Limb (tissue), 2 donors: ENCODE measurements around the gene SPEM3.

Experiments used
- DNase-seq, 2 donors: peaks; one replicate each; pipeline ENCODE4 v3.0.0-alpha.2; 2016; ENCODE audit errors: extremely low spot score in 2 of 2

SPEM3 gene

DNA sequence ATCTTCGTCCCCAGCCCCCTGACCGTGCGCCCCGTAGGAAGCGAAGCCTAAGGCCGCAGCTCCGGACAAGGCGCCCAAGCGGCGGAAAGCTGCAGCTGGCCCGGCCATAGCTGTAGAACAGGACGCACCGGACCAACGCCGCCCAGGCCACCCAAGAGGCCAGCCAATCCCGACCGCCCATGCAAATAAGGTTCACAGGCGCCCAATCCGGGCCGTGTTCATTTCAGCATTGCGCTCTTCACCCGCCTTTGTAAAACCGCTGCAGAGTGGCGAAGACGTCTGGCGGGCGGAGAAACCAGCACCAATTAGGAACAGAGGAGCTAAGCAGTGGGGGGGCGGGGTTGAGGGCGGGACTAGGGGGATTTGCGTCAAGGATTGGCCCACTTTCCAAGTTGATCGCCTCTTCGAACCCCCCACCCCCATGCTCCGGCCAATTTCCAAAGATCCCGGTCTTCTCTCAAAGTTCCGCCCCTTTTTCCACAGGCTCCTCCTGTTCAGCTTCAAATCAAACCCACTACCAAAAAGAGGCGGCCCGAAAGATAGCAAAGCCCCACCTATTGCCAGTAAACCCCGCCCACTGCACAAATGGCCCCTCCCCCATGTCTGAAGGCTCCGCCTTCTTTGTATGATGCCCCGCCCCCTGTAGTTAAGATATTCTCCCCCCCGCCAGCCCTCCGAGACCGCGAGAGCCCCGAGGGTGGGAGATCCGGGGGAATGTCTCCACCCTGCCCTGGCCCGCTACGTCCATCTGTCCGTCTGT is 24.5 kb upstream of the SPEM3 start, which contains the start of gene TMEM256:
TSS of gene TMEM256 (minus strand) at position 121 of the 760 bp plus-strand sequence. CDS start at position 108, 13 bp downstream.
- DNase-seq = peak; percentile 98 to 99

DNA sequence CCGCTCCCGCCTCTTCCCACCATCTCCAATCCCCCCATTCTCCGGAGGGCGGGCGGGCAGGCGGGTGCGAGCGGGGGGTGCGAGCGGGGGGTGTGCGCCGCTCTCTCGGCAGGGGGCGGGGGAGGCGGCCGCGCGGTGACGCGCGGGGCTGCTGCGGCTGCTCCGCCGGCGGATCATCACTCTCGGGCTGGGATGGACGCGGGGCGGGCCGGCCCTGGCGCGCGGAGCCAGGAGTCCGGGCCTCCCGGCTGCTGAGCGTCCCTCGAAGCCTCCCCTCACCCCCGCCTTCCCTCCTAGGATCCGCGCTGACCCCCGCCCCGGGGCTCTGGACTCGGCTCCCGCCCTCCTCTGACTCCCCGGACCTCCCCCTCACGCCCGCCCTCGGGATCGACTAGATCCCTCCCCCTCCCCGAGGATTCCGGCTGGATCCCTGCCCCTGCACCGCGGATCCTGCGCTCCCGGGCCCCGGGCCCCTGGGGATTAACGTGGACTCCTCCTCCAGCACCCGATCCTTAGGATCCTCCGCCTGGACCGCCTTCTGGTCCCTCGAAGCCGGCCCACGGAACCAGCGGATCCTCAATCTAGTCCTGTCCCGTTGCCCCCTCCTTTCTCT is 23.8 kb upstream of the SPEM3 start:
- DNase-seq = peak in 1 of 2 donors; percentile 79

DNA sequence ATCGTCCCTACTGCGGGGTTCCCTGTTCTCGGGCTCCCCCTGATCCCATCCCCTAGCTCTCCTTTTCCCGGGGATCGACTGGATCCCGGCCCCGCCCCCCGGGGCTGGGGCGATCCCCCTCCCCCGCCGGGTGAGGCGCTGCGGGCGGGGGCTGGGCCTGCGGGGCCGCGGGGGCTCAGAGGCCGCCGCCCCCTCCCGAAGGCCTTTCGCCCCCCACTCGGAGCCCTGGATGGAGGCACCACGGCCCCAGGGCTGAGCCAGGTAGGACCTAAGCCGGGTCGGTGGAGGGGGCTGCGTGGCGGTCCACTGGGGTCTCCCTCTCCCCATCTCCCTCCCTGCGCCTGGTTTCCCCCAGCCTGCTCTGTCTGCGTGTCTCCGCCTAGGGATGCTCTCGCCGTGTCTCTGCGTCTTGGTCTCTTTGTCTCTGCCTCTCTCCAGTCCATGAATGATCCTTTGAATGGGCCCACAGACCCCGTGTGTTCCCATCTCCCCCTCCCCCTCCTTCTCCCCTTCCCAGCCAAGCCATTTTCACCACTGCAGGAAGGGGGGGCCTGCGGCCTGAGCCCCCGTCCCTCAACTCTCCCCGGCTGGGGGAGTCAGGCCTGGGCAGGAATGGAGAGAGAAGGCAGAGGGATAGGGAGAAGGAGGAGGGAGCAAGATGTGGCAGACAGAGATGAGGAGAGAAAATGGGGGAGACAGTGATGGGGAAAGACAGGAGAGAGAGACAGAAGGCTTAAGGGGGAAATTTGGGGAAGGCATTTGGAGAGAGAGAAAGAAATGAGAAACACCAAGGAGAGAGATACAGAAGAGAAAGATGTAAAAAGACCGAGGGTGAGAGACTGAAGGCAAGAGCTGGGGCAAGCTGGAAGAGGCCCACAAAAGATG is 23.1 kb upstream of the SPEM3 start:
- peak in 1 of 2 donors; percentile 67 for DNase-seq

DNA sequence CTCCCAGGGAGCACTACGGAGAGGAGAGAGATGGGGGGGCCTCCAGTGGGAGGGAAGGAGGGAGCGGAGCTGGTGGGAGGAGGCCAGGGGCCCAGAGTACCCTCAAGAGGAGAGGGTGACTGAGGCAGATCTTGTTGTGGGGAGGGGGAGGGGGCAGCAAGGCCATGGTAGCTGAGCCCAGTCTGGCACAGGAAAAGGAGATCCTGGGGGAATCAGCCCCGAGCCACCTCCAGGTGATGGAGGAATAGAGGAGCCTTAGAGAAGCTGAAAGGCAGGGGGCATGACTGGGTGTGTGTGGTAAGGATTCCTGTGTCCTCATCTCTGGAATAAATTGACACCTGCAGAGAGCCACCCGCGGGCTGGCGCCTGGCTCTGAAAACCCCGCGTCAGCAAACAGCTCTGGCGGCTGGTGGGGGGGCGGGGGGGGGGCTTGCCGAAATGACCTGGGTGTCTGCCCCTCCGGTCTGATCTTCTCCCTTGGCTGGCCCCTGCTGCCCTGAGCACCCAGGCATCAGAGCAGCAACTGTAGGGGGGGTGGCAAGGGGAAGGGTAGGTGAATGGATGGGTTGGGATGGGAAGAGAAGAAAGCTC is 22.3 kb upstream of the SPEM3 start:
- DNase-seq = no peak

DNA sequence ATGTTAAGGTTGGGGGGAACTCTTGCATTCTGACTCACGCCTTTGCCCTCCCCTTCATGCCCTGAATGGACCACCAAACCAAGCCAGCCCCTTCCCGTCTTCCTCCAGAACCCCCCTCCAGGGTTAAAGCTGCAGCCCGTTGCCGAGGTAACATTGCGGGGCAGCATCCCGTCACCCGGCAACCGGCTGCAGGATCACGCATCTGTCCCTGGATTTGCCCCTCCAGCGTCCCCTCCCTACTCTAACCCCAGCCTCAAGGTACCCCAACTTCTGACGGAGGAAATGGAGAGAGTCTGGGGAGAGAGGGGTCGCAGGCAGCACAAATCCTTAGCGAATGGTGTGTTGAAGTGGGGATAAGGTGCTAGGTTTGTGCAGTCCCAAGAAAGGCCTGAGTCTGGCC is 21.6 kb upstream of the SPEM3 start:
- no peak for DNase-seq

DNA sequence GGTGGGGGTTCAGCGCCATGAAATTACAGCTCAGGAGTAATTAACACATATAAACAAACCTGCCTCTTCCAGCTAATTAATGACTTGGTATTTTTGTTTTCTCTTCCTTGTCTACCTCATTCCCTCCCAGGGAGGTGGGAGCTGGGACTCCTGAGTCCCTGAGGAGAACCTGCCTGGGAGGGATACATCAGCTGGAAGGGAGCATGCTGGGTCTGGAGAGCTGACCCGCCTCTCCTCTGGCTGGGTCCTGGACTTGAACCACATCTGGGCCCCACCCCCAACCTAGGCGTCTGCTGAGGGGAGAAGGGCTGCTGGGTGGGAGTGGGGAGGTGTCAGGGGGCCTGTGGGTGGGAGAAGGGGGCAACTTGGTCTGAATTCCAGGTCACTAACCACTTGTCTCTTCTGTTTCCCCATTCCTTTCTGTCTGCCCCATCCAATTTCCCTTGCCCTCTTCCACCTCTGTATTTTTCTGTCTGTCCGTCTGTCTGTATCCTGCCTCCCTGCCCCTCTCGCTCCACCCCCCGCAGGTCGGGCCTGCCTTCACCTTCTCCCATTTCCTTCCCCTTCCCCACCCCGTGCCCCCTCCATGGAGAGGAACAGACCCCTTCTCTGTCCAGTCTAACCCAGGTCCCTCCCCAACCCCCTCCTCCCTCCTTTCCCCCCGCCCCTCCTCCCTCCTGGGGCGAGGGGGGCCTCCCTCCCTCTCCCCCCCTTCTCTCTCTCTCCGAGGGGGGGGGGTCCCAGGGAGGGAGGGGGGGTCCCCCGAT is 21.0 kb upstream of the SPEM3 start, which contains the start of gene NLGN2:
TSS of gene NLGN2 (plus strand) at position 361 of the 767 bp plus-strand sequence. CDS start 411 bp downstream, outside the sequence.
- no peak for DNase-seq

DNA sequence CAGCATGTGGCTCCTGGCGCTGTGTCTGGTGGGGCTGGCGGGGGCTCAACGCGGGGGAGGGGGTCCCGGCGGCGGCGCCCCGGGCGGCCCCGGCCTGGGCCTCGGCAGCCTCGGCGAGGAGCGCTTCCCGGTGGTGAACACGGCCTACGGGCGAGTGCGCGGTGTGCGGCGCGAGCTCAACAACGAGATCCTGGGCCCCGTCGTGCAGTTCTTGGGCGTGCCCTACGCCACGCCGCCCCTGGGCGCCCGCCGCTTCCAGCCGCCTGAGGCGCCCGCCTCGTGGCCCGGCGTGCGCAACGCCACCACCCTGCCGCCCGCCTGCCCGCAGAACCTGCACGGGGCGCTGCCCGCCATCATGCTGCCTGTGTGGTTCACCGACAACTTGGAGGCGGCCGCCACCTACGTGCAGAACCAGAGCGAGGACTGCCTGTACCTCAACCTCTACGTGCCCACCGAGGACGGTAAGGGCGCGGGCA is 20.4 kb upstream of the SPEM3 start:
- DNase-seq = no peak

DNA sequence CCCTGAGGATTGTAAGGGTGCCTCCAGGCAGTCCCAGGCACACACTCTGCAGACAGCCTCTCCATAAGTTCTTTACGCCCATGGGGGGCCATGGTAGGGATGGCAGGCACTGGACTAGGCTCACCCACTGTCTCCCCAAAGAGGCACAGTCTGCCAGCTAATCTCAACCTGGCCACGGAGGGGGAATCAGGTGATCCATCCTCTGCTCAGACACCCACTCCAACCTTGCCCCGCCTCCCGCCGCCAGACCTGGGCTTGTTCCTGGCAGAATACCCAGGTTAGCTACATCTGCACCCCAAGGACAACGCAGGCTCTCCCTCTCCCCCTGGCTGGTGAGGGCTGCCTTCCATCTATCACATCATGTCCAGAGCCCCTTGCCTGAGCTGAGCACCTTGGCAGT is 19.8 kb upstream of the SPEM3 start:
- no peak for DNase-seq

DNA sequence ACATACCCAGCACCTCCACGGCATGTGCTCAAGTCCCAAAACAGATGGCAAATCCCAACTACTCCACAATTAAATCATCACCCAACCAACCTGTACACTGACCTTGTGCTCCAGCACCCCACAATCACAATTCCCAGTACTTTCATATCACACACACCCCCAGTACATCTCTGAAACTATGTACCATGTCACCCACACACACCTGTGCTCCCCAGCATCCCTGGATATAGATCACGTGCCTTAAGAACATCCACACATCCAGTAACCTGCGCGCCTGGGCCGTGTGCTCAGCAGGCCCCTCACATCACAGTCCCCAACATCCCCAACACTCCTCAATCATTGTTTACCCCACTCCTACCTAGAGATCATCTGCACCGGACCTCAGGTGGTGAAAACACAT is 18.9 kb upstream of the SPEM3 start:
- DNase-seq = no peak

DNA sequence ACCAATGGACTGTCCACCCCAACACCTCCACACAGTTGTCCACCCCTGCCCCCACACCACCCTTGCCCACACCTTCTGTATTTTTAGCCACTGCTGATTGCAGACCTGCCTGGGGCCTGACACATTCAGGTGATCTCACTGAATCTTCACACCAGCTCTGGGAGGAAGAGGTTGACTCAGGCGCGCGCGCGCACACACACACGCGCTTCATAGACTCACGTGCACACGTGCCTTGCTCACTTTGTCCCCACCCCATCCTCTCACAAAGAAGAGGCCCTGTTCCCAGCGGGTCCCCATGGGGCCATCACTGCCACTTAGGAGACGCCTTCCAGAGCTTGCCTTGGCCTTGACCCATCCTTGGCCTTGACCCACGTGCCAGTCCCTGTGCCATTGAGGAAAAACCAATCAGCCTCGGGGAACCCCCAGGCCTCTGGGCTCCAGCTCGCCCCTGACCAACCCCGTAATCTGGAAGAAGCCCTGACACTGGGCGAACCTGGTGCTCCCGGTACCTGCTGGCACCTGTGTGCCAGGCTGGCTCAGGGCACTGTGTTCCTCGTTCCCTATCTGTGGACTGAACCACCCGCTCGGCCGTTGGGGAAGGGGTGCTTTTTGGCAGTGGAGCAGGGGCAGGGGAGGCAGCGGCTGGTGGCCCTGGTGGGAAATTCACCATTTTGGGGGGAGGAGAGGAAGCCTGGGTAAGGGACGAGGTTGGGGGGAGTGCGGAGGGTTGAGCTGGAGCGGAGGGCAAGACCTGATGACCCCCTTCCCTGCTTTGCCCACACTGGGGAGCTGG is 17.8 kb upstream of the SPEM3 start:
- DNase-seq = no peak

DNA sequence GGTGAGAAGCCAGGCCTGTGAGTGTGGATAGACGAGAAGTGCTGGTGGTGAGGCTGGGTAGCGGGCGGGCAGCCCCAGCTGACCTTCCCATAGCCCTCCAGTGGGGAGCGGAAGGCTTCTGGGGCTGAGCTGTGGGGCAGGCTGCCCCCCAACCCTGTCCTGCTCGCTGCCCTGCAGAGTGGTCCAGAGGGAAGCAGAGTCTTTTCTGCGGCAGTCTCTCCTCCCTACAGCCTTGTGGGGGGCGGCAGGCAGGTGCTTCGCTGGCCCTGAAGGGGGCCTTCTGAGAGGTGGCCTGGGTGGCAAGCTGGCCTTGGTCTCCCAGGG is 17.3 kb upstream of the SPEM3 start:
- DNase-seq = no peak

DNA sequence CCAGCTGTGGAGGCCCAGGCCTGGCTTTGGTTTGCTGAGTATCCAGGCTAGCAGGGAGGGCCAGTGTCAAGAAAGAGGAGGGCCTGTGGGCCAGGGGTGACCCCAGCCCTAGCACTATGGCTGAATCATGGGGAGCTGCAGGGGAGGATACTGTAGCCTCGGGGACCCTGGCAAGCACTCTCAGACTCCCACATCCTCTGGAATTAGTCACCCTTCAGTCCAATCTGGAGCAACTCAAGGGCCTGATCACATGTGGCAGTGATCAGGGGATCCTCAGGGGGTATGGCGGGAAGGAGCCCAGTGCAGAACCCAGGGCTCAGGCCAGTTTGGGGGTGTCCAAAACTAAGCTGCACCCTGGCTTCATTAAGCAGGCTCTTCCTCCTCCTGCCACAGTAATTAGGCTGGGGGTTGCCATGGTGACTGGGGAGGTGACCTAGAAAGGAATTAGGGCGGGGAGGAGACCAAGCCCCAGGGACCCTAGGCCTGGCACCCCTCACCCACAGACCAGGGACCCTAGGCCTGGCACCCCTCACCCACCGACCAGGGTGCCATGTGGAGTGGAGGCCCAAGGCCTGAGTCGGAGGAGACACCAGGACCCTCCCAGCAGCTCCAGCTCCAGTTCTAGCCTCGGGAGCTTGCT is 15.2 kb upstream of the SPEM3 start:
- DNase-seq = no peak

DNA sequence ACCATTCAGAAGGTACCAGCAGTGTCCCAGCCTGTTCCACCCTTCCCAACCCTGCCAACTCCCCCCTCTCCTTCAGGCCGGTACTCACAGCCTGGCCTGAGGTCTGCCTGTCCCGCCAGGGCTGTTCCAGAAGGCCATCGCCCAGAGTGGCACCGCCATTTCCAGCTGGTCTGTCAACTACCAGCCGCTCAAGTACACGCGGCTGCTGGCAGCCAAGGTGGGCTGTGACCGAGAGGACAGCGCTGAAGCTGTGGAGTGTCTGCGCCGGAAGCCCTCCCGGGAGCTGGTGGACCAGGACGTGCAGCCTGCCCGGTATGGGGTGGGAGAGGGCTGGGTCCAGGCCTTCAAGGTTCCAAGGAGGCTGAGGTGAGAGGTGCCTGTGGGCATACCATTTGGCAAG is 13.8 kb upstream of the SPEM3 start:
- no peak for DNase-seq

DNA sequence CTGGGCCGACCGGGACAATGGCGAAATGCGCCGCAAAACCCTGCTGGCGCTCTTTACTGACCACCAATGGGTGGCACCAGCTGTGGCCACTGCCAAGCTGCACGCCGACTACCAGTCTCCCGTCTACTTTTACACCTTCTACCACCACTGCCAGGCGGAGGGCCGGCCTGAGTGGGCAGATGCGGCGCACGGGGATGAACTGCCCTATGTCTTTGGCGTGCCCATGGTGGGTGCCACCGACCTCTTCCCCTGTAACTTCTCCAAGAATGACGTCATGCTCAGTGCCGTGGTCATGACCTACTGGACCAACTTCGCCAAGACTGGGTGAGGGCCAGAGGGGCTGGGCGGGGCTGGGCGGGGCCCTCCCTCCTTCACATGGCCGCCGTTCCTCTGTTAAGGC is 12.9 kb upstream of the SPEM3 start:
- DNase-seq = no peak

DNA sequence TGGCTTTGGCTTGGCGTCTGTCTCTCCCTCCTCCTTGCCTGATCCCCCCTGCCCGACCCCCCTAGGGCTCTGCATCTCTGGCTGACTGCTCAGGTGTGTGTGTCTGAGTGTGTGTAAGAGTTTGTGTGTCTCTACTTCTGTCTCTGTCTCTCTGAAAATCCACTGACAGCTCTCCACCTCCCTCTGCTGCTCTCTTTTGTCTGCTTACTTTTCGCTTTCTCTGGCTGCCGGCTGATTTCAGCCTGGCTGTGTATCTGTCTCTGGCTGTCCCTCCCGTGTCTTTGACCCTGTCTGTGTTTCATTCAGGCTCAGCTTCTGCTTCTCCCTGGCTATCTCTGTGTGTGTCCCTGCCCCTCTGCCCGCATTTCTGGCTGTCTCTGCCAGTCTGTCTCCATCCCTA is 12.3 kb upstream of the SPEM3 start:
- DNase-seq = no peak

DNA sequence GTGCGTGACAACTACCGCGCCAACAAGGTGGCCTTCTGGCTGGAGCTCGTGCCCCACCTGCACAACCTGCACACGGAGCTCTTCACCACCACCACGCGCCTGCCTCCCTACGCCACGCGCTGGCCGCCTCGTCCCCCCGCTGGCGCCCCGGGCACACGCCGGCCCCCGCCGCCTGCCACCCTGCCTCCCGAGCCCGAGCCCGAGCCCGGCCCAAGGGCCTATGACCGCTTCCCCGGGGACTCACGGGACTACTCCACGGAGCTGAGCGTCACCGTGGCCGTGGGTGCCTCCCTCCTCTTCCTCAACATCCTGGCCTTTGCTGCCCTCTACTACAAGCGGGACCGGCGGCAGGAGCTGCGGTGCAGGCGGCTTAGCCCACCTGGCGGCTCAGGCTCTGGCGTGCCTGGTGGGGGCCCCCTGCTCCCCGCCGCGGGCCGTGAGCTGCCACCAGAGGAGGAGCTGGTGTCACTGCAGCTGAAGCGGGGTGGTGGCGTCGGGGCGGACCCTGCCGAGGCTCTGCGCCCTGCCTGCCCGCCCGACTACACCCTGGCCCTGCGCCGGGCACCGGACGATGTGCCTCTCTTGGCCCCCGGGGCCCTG is 11.5 kb upstream of the SPEM3 start:
- no peak for DNase-seq

DNA sequence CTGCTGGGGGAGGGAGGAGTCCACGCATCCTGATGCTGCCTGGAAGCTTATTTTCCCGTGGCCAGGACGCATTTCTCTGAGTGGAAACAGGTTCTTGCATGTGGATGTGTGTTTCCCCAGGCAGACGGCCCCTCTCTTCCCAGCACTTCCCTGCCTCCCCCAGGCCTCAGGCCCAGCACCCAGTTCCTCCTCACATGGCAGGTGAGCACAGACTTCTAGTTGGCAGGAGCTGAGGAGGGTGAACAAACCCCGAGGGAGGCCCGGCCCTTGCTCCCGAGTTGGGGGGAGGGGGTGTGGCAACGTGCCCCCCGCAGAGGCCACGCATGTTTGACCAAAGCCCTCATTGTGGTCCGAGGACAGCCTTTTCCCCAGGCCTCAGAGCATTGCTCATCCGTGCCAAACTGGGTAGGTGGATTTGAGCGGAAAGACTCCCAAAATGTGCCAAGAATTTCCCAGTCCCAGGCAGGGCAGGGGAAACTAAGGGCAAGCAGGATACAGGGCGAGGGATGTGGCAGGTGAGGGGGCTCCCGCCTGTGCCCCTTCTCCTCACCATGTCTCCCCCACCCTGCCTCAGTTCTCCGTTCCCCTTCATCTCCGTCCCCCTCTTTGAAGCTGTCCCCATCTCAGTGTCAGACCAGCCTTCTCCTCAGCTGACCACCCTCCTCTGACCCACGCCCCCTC is 10.0 kb upstream of the SPEM3 start:
- DNase-seq = peak in 1 of 2 donors; percentile 36

DNA sequence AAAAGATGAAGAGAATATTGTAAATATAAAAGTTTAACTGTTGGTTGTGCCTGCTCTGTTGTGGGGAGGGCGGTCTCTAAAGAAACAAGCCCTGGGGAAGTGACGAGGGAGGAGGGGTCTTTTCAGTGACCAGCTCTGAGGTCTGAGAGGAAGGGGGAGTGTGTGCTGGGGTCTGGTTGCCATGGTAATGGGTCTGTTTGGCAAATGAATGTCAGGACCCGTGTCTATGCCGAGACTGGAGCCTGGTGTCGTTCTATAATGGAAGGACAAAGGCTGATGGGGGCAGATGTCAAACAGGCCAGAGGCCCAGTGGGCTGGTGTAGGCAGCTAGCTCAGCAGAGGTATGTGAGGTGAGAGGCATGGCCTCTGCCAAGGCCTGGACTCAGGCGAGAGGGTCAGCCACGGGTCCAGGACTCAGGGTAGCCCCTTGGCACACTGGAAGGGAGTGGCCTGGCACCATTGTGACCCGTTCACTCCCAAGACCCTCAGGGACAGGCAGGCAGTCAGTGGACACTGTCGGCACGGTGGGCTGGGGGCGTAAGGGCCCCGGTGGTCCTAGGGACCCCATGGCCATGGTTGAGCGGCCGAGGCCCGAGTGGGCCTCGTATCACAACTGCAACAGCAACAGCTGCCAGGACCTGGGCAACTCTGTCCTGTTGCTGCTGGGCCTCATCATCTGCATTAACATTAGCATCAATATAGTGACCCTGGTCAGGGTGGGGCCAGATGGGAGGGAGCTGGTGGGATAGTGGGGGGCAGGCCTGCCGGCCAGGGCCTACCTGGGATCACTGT is 8.6 kb upstream of the SPEM3 start, which contains the start of gene SPEM1:
TSS of gene SPEM1 (plus strand) at position 506 of the 792 bp plus-strand sequence. CDS start at position 567, 61 bp downstream.
- no peak for DNase-seq
